ENCODE measurements around the gene ST6GAL1.

Gene ST6GAL1

DNA sequence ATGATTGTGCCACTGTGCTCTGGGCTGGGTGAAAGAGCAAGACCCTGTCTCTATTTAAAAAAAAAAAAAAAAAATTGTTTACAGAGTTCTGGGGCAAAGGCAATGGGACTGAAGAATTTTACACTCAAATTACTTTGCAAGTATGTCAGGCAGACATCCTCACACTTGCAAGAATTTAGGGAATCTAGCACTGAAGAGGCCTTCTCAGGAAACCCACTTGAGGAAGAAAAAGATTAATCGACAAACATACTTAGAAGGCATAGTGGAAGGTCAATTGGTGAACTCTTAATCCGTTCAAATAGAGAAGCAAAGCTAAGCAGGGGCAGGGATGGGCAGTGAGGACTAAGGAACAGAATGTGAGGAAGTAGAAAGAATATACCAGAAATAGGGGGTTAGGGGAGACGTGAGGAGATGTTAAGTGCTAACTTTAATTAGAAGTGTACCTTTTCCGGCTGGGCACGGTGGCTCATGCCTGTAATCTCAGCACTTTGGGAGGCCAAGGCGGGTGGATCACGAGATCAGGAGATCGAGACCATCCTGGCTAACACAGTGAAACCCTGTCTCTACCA lies 15.0 kb downstream of the ST6GAL1 start:
- TF ChIP-seq FOXP2 (optimal IDR thresholded peaks at IDR 0.05; ENCODE audit: borderline replicate concordance, extremely low read depth, extremely low read length, insufficient read depth) (no peak), TAF1 (IDR thresholded peaks at IDR 0.05; ENCODE audit: borderline replicate concordance, insufficient read depth, low read length) (no peak), SIN3A (IDR thresholded peaks at IDR 0.05; ENCODE audit: borderline replicate concordance, insufficient read depth, low read length) (no peak), POLR2AphosphoS5 (IDR thresholded peaks at IDR 0.05; ENCODE audit: low read depth, low read length) (no peak)
- TF ChIP-seq, protein P1, sequence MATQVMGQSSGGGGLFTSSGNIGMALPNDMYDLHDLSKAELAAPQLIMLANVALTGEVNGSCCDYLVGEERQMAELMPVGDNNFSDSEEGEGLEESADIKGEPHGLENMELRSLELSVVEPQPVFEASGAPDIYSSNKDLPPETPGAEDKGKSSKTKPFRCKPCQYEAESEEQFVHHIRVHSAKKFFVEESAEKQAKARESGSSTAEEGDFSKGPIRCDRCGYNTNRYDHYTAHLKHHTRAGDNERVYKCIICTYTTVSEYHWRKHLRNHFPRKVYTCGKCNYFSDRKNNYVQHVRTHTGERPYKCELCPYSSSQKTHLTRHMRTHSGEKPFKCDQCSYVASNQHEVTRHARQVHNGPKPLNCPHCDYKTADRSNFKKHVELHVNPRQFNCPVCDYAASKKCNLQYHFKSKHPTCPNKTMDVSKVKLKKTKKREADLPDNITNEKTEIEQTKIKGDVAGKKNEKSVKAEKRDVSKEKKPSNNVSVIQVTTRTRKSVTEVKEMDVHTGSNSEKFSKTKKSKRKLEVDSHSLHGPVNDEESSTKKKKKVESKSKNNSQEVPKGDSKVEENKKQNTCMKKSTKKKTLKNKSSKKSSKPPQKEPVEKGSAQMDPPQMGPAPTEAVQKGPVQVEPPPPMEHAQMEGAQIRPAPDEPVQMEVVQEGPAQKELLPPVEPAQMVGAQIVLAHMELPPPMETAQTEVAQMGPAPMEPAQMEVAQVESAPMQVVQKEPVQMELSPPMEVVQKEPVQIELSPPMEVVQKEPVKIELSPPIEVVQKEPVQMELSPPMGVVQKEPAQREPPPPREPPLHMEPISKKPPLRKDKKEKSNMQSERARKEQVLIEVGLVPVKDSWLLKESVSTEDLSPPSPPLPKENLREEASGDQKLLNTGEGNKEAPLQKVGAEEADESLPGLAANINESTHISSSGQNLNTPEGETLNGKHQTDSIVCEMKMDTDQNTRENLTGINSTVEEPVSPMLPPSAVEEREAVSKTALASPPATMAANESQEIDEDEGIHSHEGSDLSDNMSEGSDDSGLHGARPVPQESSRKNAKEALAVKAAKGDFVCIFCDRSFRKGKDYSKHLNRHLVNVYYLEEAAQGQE (IDR thresholded peaks at IDR 0.05; ENCODE audit: insufficient read depth in 1 of 2, low read depth in 2 of 2, low read length in 2 of 2): no peak

DNA sequence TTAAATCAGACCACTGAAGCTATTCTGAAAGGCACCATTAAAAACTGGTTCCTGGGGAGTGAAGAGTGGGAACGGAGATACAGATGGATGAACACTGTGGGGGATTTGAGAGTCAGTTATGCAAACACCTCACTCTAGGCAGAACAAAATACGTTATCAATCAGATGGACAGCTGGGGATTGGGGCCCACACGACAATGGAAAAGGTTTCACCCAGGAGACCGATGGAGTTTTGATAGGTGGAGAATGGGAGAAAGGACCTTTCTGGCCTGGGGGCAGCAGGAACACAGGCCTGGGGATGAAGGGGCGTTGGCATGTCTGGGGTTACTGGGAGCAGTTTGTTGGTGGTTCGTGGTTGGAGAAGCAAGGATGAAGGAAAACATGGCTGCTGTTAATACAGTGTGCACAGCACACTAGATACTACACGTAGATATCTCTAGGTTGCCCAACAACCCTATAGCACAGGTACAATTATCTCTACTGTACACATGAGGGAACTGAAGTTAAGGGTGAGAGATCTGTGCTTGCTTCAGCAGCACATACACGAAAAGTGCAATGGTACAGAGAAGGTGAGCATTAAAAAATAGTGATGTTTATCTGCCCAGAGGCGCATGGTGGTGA lies 16.5 kb downstream of the ST6GAL1 start:
- TF ChIP-seq FOXP2 (optimal IDR thresholded peaks at IDR 0.05; ENCODE audit: borderline replicate concordance, extremely low read depth, extremely low read length, insufficient read depth) (no peak), POLR2AphosphoS5 (IDR thresholded peaks at IDR 0.05; ENCODE audit: low read depth, low read length) (no peak), TAF1 (IDR thresholded peaks at IDR 0.05; ENCODE audit: borderline replicate concordance, insufficient read depth, low read length) (no peak), SIN3A (IDR thresholded peaks at IDR 0.05; ENCODE audit: borderline replicate concordance, insufficient read depth, low read length) (no peak)
- TF ChIP-seq, protein P1 (IDR thresholded peaks at IDR 0.05; ENCODE audit: insufficient read depth in 1 of 2, low read depth in 2 of 2, low read length in 2 of 2): no peak

DNA sequence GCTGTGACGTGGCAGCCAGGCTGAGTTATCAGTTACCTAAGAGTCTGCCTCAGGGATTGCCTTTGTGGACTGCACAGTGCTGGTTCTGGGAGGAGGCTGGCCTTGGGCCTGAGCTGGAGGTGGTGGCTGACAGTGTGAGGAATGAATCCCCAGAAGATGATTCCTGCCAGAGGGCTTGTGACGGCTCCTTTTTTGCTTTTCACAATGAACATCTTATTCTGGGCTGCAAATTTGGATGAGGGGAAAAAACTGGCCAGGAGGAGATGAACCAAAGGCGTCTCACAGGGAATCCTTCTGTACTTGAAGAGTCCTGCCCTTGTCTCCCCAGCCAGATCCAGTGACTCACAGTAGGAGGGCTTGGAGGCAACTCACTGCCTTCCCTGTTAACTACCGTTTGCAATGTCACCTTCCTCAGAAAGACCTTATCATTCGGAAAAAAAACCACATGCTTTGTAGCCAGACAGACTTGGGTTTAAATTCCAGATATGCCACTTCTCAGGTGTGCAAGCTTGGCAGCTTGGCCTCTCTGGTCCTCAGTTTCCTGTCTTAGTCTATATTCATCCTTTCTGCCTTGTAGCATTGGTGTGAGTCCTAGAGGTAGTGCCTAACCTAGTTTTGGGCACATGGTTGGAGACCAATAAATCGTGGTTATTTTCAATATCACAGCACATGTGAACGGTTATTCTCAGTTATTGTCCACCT lies 19.1 kb downstream of the ST6GAL1 start:
- TF ChIP-seq FOXP2 (optimal IDR thresholded peaks at IDR 0.05; ENCODE audit: borderline replicate concordance, extremely low read depth, extremely low read length, insufficient read depth) (no peak), SIN3A (IDR thresholded peaks at IDR 0.05; ENCODE audit: borderline replicate concordance, insufficient read depth, low read length) (no peak), POLR2AphosphoS5 (IDR thresholded peaks at IDR 0.05; ENCODE audit: low read depth, low read length) (no peak), TAF1 (IDR thresholded peaks at IDR 0.05; ENCODE audit: borderline replicate concordance, insufficient read depth, low read length) (no peak)
- TF ChIP-seq, protein P1 (IDR thresholded peaks at IDR 0.05; ENCODE audit: insufficient read depth in 1 of 2, low read depth in 2 of 2, low read length in 2 of 2): no peak

DNA sequence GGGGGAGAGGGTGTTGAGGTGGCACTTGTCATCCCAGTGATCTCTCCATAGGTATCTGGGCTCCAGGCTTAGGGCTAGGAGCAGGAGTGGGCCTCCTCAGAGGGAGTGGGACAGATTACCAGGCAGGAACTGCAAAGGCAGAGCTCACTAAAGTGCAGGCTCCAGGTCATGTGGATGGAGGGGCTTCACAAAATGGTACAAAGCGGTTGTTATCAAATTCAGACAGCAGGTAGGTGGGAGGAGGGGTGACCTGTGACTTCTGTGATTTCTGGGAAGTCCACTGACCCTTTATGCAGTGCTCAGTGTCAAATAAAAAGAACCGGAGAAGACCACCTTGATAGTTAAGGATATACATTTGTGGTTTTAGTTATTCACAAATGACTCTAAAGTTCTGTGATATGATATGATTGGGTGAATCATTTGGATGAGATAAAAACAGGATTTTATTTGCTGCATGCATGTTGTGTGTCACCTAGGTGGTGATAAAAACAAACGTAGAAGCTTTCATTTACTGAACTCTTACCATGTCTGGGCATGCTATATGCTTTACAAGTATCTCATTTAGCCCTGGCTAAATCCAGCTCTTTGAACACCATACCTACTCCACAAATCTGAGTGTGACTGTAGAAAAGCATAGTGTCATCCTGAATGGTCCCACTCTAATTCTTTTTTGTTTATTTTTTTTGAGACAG lies 20.2 kb downstream of the ST6GAL1 start:
- no peak for TF ChIP-seq TAF1 (IDR thresholded peaks at IDR 0.05; ENCODE audit: borderline replicate concordance, insufficient read depth, low read length)
- TF ChIP-seq, protein P1 (IDR thresholded peaks at IDR 0.05; ENCODE audit: insufficient read depth in 1 of 2, low read depth in 2 of 2, low read length in 2 of 2): no peak
- no peak for TF ChIP-seq FOXP2 (optimal IDR thresholded peaks at IDR 0.05; ENCODE audit: borderline replicate concordance, extremely low read depth, extremely low read length, insufficient read depth)
- TF ChIP-seq POLR2AphosphoS5 (IDR thresholded peaks at IDR 0.05; ENCODE audit: low read depth, low read length): no peak
- TF ChIP-seq SIN3A (IDR thresholded peaks at IDR 0.05; ENCODE audit: borderline replicate concordance, insufficient read depth, low read length): no peak

Measured in PFSK-1 (cell line).